ENCODE measurements around the gene TMEM178A.
"Not testable (repeated sequence)": the region's sequence is repeated elsewhere in the genome, so short reads cannot be mapped to it uniquely, and the experiment has no call there.

TMEM178A gene

DNA sequence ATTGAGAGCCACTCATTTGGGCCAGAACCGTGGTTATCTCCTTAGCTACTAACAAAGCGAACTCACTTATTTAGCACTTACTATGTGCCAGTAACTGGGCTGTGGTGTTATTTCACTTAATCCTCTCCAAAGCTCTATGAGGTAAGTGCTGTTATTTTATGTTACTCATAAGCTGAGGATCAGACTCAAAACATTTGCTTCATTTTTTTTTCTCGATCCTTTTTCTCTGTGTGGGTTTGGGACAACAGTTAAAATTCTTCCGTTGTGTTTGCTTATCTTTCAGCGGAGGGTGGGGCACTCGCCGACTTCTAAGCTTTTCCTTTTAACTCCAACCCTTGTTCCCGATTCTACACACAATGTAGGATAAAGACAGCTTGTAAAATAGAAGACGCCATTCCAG lies 52.8 kb downstream of the TMEM178A start:
- no peak for DNase-seq

DNA sequence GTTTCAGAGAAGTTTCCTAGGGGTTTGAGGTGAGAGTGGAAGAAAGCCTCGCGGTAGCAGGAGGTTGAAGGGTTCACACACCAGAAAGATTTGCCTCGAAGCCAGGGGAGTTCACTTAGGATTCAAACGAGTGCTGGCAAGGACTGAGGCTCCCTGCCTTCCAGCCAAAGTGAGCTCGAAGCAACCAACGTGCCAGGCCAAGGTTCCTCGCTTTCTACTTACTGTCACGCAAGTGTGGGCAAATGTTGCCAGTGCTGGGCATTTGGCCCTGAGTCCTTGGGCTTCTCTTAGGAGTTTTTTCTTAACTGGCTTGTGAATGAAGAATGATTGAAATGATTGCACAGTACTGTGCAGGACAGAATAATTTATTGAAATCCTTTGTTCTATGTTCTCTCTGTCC lies 53.6 kb downstream of the TMEM178A start:
- no peak for DNase-seq

DNA sequence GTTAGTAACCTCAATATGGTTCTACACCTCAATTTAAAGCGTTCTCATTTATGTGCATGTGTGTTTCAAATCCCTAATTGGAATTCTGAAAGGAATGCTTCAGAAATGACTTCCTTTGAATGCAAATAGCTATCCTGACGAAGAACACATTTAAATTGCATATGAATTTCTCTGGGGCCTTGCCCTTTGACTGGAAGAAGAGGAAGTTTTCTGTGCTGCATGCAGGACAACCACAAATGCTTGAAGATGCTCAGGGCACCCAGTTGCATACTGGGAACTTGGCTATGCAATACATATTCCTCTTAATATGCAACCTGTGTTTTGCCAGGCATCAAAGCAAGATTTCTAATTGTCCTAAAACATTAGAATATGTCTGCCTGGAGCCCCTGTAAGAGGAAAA lies 55.3 kb downstream of the TMEM178A start:
- no peak for DNase-seq

DNA sequence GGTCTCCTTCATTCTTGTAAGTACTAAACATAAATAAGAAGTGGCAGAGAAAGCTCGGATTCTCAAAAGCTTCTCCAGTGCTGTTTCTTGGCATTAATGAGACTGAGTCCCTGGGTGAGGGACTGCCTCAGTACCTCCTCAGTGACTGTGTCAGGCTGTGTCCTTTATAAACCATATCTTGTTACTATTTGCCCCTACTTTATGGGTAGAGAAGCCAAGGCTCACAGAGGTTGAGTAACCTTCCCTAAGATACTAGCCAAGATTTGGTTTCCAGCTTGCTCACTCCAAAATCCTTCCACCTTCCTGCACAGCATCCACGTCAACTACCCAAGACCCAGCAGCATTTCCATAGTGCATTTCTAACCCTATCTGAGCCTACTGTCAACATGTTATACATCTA lies 57.8 kb downstream of the TMEM178A start:
- DNase-seq = no peak

GRCh38 chr2:39723946-39724827 lies 58.5 kb downstream of the TMEM178A start:
- DNase-seq = no peak

DNA sequence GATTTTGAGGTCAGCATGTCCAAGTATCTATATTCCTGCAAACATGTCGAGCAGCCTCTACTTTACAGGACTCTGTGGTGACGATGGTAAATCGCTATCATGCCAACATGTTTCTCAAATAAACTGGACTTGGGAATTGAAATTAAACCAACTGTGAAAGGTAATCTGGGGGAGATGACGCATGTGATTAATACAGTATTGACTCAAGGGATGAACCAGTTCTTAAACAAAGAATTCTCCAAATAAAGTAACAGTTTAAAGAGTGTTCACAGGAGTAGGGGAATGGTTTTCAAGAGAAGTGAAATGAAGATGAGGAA lies 59.1 kb downstream of the TMEM178A start:
- no peak for DNase-seq

DNA sequence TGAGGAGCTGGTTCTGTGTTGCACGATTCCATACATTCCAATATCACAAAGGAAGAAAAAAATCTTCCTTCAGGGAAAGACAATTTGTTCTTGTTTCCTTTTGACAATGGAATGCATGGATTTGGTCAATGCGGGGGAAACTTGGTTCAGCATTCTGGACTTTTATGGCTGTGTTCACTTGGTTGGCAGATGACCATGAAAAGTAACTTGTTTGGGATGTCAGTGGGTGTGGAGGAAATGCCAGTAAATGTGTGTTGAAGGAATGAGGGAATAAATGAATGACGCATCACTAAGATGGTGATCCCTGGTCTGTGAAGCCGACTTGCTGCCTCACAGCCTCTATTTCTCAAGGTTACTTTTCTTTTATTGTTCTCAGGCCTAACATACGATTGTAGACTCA lies 59.7 kb downstream of the TMEM178A start:
- no peak for DNase-seq

DNA sequence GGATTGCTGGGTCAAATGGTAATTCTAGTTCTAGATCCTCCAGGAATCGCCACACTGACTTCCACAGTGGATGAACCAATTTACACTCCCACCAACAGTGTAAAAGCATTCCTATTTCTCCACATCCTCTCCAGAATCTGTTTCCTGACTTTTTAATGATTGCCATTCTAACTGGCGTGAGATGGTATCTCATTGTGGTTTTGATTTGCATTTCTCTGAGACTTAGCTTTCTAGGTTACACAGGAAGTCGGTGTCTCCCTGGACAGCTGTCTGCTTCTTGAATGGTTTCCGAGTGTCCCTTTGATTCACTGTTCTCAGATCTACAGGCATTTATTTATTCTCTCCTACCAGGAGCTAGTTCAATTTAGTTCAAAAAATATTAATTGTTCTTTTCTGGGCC lies 62.4 kb downstream of the TMEM178A start:
- DNase-seq = not testable (repeated sequence)

DNA sequence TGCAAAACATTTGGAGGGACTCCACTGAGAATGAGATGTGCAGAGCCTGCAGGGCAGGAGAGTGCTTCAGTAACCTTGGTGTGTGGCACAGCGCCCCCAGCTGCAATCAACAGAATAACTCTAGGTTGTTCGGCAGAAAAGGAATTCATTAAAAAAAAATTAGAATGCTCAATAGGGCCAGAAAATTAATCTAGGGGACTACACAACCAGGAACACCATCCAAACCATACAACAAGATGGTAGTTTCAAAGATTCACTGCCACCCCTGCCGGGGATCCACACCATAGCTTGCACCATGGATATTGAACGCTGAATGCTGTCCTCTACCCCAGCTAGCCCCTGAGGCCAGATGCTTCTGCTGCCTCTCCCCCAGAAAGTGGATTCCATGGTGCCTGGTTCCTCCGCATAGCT lies 63.2 kb downstream of the TMEM178A start:
- peak; percentile 2 for DNase-seq

DNA sequence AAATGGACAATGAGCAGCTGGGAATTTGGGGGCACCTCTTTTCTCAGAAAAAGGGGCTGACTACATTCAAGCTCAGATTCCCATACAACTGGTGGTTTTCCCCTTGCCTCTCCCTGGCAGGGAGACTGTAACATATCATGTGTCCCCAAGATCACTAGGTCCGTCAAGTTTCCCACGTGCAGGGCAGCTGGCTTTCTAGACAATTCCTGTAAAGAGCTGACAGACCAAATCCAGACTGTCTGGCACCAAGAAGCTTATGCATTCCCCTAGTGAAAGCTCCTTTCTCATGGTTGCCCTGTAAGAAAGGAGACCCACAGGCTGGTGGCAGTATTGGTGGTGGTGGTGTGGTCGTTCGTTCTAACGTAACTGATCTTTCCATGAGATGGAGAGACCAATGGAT lies 64.6 kb downstream of the TMEM178A start:
- no peak for DNase-seq

GRCh38 chr2:39730685-39731302 lies 65.1 kb downstream of the TMEM178A start:
- DNase-seq = no peak

GRCh38 chr2:39731546-39731945 lies 65.8 kb downstream of the TMEM178A start:
- no peak for DNase-seq

DNA sequence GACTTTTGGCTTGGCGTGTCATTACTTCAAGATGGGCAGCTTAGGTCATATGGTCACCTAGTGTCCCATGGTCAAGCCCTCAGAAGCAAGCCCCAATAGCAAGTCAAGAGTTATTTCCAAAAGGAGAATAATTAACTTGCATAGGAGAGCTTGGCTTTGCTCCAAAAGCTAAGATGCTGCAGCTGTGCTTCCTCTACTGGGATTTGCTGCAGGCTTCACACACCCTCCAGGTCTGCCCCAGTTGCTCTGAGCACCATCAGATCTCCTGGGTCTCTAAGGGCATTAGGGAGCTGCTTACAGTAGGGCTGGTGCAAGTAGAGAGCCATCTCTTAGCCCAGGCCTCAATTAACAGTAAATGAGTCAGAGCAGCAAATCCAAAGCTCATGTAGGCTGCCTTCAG lies 66.8 kb downstream of the TMEM178A start:
- DNase-seq = no peak

DNA sequence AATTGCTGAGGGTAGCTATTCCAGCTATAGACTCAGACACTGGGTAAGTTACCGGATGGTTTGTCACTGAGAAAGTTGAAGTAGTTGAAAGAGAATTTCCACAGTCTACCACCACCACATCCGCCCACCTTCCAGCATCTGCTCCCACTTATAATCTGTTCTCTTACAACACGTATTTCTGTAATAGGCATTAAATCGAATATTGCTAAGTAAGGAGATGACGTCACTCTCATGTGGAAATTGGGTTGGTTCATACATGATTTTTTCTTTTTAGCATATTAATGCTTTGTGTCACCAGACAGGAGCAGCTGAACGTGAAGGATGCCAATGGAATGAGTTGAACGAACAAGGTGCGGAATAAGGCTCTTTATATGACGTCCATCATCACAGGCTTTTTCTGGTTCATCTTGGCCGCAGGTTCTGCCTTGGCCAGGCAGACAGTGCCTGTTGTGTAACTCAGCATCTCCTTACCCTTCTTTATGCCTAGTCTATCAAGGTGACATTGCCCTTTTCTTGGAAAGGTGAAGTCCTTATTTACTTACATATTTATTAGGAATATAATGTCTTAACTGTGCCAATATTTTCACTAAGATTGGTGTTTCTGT lies 67.5 kb downstream of the TMEM178A start:
- no peak for DNase-seq

DNA sequence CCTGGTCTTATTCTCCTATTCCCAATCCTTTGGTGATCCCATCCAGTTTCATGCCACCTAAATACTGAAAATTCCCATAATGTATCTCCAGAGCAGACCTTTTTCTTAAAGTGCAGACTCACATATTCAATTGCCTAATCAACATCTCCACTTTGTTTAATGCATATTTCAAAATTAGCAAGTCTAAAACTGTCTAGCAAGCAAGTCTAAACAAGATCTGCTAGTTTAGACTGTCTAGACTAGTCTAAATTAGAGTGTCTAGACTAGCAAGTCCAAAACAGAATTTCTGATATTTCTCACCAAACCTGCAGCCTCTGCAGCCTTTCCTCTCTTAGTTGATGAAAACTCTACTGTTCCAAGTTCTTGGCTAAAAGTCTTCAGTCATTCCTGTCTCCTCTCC lies 68.7 kb downstream of the TMEM178A start:
- DNase-seq = no peak

DNA sequence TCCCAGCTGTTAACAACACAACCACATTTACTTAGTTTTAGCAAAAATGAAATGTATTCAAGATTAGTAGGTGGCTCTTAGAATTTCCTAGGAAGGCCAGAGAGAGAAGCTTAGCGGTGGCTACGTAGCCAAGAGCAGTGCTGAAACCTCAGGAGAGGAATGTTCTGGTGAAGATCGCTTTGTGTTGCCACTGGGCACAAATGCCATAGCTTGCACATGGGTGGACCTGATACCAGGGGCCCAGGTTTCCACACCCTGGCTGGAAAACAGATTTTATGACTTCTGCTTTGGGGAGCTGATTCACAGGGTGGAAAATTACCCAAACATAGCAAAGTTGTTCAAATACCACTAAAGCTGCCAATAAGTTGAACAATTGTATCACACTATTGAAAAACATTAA lies 69.9 kb downstream of the TMEM178A start:
- DNase-seq = no peak

- no peak for DNase-seq
Measured at GRCh38 chr2:39736640-39737039, 70.9 kb downstream of the TMEM178A start.

- DNase-seq = no peak
Measured at GRCh38 chr2:39737661-39738060, 71.9 kb downstream of the TMEM178A start.

- DNase-seq = no peak
Measured at GRCh38 chr2:39738936-39739335, 73.2 kb downstream of the TMEM178A start.

- DNase-seq = no peak
Measured at GRCh38 chr2:39739386-39739785, 73.7 kb downstream of the TMEM178A start.

DNA sequence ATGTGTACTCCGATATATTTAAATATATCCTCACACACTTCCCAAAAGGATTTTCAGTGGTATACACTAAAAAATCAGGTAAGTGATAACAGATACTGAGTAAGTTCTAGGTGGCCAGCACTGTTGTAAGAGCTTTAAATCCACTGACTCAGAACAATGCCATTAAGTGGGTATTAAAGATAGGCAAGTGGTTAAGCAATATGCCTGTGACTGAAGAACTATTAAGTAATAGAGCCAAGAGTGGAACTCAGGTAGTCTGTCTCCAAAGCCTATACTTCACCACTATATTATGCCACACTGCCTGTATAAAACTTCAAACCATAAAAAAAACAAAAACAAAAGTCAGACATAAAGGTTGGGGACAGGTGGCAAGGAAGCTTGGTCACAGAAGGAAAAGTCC lies 76.2 kb downstream of the TMEM178A start:
- DNase-seq = no peak

DNA sequence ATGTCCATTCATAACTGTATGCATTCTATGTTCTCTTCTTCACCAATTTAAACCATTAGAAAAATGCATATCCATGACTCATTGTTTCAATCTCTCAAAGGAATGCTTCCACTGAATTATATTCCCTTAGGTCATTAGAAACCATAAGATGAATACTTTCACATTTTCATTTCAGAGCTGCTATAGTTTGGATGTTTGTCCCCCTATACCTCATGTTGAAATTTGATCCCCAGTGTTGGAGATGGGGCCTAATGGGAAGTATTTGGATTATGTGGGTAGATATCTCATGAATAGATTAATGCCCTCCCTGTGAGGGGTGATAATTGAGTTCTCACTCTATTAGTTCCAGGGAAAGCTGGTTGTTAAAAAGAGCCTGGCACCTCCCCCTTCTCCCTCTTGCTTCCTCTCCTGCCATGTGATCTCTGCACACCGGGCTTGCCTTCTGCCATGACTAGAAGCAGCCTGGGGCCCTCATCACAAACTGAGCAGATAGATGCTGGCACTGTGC lies 77.6 kb downstream of the TMEM178A start:
- no peak for DNase-seq

DNA sequence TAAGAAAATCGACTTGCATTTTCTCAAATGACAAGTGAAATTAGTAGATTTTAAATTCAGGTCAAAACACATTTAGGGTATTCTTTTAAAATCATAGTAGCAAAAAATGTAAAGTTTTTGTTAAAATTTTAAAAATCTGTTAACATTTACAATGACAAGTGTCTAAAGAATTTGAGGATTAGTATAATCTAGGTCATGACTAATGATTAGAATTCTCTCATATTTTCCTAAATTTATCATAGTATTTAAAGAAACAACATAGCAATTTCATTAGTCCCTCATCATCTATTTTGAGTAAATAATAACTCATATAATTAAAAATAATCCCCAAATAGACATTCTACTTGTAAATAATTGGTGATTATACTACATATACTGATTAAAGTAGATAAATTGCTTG lies 89.7 kb downstream of the TMEM178A start:
- no peak for DNase-seq

DNA sequence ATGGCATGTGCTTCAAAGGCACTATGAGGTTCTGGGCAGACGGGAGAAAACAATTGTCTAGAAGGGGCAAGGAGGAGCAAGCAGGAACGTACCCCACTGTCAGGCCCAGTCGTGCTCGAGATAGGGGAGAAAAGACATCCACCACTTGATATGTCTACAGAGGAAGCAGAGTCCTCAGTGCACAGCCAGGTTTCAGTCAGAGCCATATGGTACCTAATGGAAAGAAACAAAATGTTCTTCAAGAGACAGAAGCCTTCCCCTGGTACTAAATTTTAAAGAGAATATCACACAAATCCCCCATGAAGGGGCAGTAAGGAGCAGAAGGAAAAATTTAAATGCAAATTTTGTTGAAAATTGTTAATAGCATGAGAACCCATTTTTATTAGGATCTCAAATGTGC lies 91.4 kb downstream of the TMEM178A start:
- no peak for DNase-seq

All from activated CD4-positive, alpha-beta T cell treated with anti-CD3 and anti-CD28 coated beads, Interleukin-2, amount 50 U/mL, for 1 hour (primary cell).